DMS79 treated with DMSO at 0.1 percent for 48 hours (cell line): ENCODE results near the gene CCNY.
"Not testable (repeated sequence)": the region's sequence is repeated elsewhere in the genome, so short reads cannot be mapped to it uniquely, and the experiment has no call there.

Experiments used
- DNase-seq: peaks from one replicate; lab custom pipeline; 2025; lab: John Stamatoyannopoulos, UW

The CCNY gene

GRCh38 chr10:35406003-35406630 is 69.8 kb downstream of the CCNY start:
- DNase-seq = not testable (repeated sequence)

- DNase-seq = not testable (repeated sequence)
These were observed 71.4 kb downstream of the CCNY start for GRCh38 chr10:35407696-35408095.

DNA sequence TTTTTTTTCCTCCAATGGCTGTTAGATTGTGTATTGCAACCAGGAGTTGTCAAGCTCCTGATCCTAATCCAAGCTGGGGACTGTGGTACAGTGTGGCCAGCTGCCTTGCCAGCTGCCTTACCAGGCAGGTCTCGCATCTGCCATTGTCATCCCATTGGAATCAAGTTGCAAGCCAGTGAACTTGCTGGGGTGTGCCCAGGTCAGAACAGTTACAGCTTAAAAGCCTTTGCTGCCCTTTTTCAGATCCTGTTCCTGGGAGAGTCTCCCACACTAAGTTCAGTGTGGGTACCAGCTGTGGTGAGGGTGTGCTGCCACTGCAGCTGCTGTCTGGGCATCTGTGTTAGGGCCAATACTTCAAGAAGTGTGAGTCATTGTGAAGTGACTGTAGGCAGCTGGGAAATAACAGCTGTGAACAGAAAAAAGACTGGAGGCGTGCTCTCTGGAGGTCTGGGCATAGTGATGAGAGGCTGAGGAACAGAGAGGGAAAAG is 72.8 kb downstream of the CCNY start:
- peak; percentile 12 for DNase-seq

DNA sequence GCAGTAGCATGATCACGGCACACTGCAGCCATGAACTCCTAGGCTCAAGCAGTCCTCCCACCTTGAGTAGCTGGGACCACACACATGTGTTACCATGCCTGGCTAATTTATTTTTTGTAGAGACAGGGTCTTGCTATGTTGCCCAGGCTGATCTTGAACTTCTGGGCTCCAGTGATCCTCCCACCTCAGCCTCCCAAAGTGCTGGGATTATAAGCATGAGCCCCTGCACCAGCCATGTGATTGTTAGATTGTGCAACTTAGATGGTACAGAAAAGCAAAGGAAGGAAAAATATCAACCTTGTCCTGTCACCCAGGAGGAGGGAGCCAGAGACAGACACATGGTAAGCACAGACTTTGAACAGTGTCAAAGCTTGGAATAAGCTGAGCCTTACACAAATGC is 73.5 kb downstream of the CCNY start:
- no peak for DNase-seq

DNA sequence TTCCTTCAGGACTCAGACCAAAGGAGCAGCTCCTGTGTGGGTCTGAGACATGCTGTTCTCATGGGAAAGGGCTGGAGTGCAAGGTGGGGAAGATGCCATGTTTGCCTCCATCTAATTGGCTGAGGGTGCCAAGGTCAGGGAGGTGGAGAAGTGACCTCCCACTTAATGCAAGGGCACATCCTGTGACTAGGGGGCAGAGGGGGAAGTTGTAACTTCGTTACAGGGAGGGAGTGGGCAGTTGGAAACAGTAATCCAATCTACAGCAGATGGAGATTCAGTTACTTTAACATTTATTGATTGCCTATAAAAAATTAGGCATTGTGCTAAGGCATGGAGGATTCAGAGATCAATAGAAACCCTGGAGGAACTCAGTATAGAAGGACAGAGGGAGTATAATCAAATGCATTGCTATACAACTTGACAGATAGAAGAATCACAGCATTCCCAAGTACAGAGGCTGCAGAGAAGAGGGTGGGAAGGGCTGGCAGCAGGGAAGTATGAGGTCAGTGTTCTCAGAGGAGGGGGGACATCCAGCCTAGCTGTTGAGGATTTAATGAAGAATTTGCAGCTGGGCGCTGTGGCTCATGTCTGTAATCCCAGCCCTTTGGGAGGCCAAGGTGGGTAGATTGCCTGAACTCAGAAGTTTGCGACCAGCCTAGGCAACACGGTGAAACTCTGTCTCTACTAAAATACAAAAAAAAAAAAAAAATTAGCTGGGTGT is 75.9 kb downstream of the CCNY start:
- DNase-seq = no peak

GRCh38 chr10:35412900-35413491 is 76.7 kb downstream of the CCNY start:
- DNase-seq = no peak

DNA sequence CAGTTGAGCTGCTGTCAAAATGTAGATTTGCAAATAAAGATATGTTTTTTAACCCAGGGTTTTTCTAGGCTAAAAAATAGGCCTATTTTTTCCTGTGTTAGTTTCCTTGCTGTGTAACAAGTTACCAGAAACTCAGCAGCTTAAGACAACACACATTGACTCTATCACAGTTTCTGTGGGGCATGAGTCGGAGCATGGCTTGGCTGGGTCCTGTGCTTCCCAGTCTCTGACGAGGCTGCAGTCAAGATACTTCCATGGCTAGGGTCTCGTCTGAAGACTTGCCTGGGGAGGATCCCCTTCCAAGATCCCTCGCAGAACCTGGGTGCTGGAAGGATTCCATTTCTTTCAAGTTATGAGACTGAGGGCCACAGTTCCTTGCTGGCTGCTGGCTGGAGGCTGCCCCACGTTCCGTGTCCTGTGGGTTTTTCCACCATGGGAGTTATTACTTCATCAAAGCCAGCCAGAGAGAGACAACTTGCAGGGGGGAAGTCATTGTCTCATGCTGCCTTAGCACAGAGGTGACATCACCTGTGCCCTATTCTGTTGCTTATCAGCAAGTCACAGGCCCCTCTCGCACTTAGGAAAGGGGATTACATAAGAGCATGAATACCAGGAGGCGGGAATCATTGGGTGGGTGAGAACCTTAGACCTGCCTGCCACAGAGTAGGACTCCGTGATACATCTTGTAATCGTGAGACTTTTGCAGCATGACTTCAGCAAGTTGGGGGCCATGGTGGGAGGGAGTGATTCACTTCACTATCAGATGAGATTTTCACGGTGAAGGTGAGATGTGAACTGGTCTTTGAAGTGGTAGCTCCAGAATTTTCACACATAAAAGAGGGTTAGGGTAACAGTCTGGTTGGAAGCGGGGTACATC is 77.9 kb downstream of the CCNY start:
- no peak for DNase-seq

GRCh38 chr10:35415505-35415904 is 79.2 kb downstream of the CCNY start:
- no peak for DNase-seq

DNA sequence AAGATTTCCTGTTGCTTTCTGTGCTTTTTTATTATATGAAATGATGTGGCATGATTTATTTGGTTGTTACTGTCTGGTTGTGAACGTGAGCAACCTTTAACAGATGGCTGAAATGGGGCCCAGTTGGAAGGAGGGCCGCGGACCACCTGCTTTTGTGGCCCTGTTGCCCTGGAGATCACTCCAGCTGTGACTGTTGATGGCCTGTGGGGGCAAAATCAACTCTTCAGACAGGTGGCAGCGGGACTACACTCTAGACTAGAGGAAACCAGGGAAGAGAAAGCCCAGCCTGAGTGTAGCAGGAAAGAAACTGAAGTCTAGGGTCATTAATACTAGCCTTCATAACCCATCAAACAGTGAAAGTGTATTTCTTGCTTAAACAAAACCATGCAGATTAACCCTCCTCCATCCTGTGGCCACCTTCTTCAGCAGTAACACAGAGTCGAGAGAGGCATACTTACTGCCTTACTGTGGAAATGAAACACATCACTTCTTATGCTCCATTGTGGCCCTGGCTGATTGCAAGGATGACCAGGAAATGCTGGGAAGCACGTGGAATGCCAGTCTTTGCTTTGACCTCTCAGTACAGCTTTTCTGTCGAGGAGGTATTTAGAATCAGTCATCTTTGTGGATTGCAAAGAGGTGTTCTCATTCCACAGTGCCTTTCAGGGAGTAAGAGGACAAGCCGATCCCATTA is 80.5 kb downstream of the CCNY start:
- no peak for DNase-seq

- no peak for DNase-seq
These were observed 81.0 kb downstream of the CCNY start for GRCh38 chr10:35417313-35417625.

- no peak for DNase-seq
These were observed 81.5 kb downstream of the CCNY start for GRCh38 chr10:35417795-35418194.

DNA sequence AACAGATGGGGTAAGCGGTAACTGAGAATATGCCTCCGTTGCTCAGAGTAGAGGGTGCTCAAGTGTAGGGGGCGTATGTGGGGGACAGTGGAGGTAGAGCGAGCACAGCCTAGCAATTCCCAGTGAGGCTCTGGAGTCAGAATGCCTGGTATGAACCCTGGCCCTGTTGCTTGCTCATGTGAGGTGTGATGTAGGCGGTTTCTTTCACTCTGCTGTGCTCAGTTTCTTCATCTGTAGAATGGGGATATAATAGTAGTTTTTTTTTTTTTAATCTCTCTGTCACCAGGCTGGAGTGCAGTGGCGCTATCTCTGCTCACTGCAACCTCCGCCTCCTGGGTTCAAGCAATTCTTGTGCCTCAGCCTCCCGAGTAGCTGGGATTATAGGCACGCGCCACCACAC is 82.3 kb downstream of the CCNY start:
- not testable (repeated sequence) for DNase-seq

GRCh38 chr10:35420044-35420443 is 83.7 kb downstream of the CCNY start:
- DNase-seq = no peak

DNA sequence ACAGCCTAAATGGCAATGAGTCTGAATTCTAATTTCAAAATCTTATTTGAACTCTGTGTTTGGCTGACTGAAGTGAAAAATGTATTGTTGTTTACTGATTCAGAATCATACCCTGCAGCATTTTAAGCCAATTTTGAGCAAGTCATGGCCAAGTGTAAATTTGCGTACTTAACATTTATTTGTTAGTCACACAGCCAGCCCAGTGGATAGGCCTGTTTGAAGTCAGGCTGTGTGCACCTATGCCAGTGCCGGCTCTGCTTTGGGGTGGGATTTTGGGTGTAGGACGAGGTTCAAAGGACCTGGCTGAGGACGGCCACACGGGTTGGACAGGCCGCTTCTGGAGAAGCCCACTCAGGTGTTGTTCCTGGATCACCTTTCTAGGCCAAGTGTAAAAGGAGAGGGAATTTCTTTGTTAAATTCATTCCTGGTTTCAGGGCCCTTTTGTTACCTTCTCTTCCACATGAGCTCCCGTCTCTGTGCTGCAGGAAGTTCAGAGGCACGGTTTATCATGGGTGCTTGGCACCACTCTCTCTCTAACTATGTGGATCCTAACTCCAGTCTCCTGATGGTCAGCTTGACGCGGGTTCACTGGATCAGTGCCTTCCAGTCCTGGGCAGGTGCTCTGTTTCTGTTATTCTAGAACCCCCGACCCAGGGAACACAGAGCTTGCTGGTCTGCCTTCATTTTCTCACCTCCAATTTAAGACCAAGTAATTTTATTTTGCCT is 84.7 kb downstream of the CCNY start:
- no peak for DNase-seq

GRCh38 chr10:35421553-35422178 is 85.4 kb downstream of the CCNY start:
- DNase-seq = no peak

DNA sequence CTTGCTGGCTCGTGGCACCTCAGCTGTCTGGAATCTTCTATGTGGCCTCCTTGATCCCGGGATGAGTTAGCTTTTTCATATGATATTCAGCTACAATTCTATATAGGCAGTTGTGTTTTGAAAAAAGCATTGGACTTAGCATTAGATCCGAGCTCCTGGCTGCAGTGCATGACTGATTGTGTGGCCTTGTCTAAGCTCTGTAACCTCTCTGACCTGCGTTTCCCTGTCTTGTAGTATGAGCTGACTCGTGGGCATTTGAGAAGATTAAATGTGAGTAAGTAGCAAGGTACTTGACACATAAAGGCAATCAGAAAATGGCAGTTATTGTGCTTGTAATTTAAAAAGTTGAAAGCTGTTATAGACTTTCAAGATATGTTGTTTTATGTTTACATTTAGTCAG is 85.9 kb downstream of the CCNY start:
- DNase-seq = no peak

GRCh38 chr10:35423505-35424306 is 87.4 kb downstream of the CCNY start:
- no peak for DNase-seq

- no peak for DNase-seq
These were observed 88.5 kb downstream of the CCNY start for GRCh38 chr10:35424680-35425285.

GRCh38 chr10:35425595-35425994 is 89.3 kb downstream of the CCNY start:
- no peak for DNase-seq
